Measurements from ENCODE around the gene ANKRD53. TPM values are rescaled to one million over a fixed set of nuclear protein-coding genes. Genes with fewer than 3 reads are reported as not detected.

ANKRD53 gene
- total RNA-seq, 1 experiment from 2014 or later: not detected

GRCh38 chr2:70964133-70964532, 14.3 kb upstream of the ANKRD53 start:
- CTCF ChIA-PET: interaction anchor here (0.6 to 1.2 kb wide), 2 partner anchors 14 to 58 kb away, joined by 3 to 5 read pairs; no protein-coding TSS in a partner anchor
- H3K4me3 Mint-ChIP-seq (ENCODE audit: low read depth, unreplicated experiment): no peak overlapping the region
- DNase-seq: no peak
- no TSS peak for BruUV-seq (replicated peaks)
- H3K9me3 Mint-ChIP-seq (ENCODE audit: low read depth, unreplicated experiment): no peaks in the 10 kb centered on the region
- no peak for TF ChIP-seq CTCF (IDR thresholded peaks at IDR 0.05; ENCODE audit: unreplicated experiment)
- peaks cover 82% of the 10 kb centered on the region for H3K27me3 Mint-ChIP-seq (ENCODE audit: unreplicated experiment)
- intact Hi-C loops (cut with micrococcal nuclease; ENCODE audit: unreplicated experiment): no loop called here
- no peak overlapping the region for H3K27ac Mint-ChIP-seq (ENCODE audit: unreplicated experiment)
- H3K4me1 Mint-ChIP-seq (ENCODE audit: low read depth, unreplicated experiment): peaks cover 9% of the 10 kb centered on the region
- peaks cover 5% of the 10 kb centered on the region for H3K36me3 Mint-ChIP-seq (ENCODE audit: insufficient read depth, unreplicated experiment)

GRCh38 chr2:70964596-70965386, 13.6 kb upstream of the ANKRD53 start:
- H3K36me3 Mint-ChIP-seq (ENCODE audit: insufficient read depth, unreplicated experiment): peaks cover 5% of the 10 kb centered on the region
- H3K27ac Mint-ChIP-seq (ENCODE audit: unreplicated experiment): no peak overlapping the region
- H3K4me1 Mint-ChIP-seq (ENCODE audit: low read depth, unreplicated experiment): peaks cover 9% of the 10 kb centered on the region
- H3K9me3 Mint-ChIP-seq (ENCODE audit: low read depth, unreplicated experiment): no peaks in the 10 kb centered on the region
- intact Hi-C loops (cut with micrococcal nuclease; ENCODE audit: unreplicated experiment): no loop called here
- peak; percentile 75 for DNase-seq
- TF ChIP-seq CTCF (IDR thresholded peaks at IDR 0.05; ENCODE audit: unreplicated experiment): peak; percentile 82
- BruUV-seq (replicated peaks): no TSS peak
- CTCF ChIA-PET: interaction anchor here (0.6 to 1.2 kb wide), 4 partner anchors 13 to 190 kb away, joined by 3 to 5 read pairs (median 3); no protein-coding TSS in a partner anchor
- peak overlapping the region; percentile 69 for H3K4me3 Mint-ChIP-seq (ENCODE audit: low read depth, unreplicated experiment)
- H3K27me3 Mint-ChIP-seq (ENCODE audit: unreplicated experiment): peaks cover 89% of the 10 kb centered on the region

- CTCF ChIA-PET: interaction anchor here (0.7 to 1.2 kb wide), 6 partner anchors 12 to 189 kb away, joined by 3 to 6 read pairs (median 4); no protein-coding TSS in a partner anchor
- no TSS peak for BruUV-seq (replicated peaks)
- Mint-ChIP-seq H3K4me3 (ENCODE audit: low read depth, unreplicated experiment) (peak overlapping the region; percentile 69), H3K9me3 (ENCODE audit: low read depth, unreplicated experiment) (no peaks in the 10 kb centered on the region), H3K27me3 (ENCODE audit: unreplicated experiment) (peaks cover 93% of the 10 kb centered on the region), H3K36me3 (ENCODE audit: insufficient read depth, unreplicated experiment) (peaks cover 5% of the 10 kb centered on the region), H3K27ac (ENCODE audit: unreplicated experiment) (no peak overlapping the region), H3K4me1 (ENCODE audit: low read depth, unreplicated experiment) (peaks cover 9% of the 10 kb centered on the region)
- intact Hi-C loops (cut with micrococcal nuclease; ENCODE audit: unreplicated experiment): no loop called here
- no peak for TF ChIP-seq CTCF (IDR thresholded peaks at IDR 0.05; ENCODE audit: unreplicated experiment)
- no peak for DNase-seq
Measured at GRCh38 chr2:70965506-70965905, 12.9 kb upstream of the ANKRD53 start.

DNA sequence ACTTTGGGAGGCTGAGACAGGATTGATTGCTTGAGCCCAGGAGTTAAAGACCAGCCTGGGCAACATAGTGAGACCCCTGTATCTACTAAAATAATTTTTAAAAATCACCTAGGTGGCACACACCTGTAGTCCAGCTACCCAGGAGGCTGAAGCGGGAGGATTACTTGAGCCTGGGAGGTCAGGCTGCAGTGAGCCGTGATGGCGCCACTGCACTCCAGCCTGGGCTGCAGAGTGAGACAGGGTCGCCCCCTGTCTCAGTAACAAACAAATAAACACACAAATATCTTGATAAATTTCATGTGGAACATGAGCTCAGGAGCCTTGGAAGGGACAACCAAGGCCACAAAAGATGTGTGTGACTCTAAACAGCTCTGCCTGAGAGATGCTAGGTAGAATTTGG, 11.7 kb upstream of the ANKRD53 start:
- Mint-ChIP-seq H3K9me3 (ENCODE audit: low read depth, unreplicated experiment) (no peaks in the 10 kb centered on the region), H3K27ac (ENCODE audit: unreplicated experiment) (no peak overlapping the region), H3K27me3 (ENCODE audit: unreplicated experiment) (peaks cover 91% of the 10 kb centered on the region), H3K4me3 (ENCODE audit: low read depth, unreplicated experiment) (no peak overlapping the region), H3K36me3 (ENCODE audit: insufficient read depth, unreplicated experiment) (peaks cover 5% of the 10 kb centered on the region), H3K4me1 (ENCODE audit: low read depth, unreplicated experiment) (peaks cover 9% of the 10 kb centered on the region)
- no peak for TF ChIP-seq CTCF (IDR thresholded peaks at IDR 0.05; ENCODE audit: unreplicated experiment)
- no peak for DNase-seq
- intact Hi-C loops (cut with micrococcal nuclease; ENCODE audit: unreplicated experiment): no loop called here
- BruUV-seq (replicated peaks): no TSS peak
- CTCF ChIA-PET: interaction anchor here (0.6 to 1.4 kb wide), 4 partner anchors 11 to 222 kb away, joined by 3 to 6 read pairs (median 4); no protein-coding TSS in a partner anchor

Data from Calu3 (cell line).